DMS53 treated with DMSO at 0.1 percent for 48 hours (cell line): ENCODE results near the gene TIMP2.
A peak's percentile ranks its signal among the peaks of the same experiment; 100 is the strongest.
"Not testable (repeated sequence)": the region's sequence is repeated elsewhere in the genome, so short reads cannot be mapped to it uniquely, and the experiment has no call there.

Experiments
- DNase-seq: peaks from one replicate; lab custom pipeline; 2025; ENCODE audit not compliant: unreplicated experiment; lab: John Stamatoyannopoulos, UW

The TIMP2 gene

GRCh38 chr17:78925234-78925633 is at the start of gene TIMP2:
TSS of gene TIMP2 (minus strand) at chr17:78925387. CDS start at chr17:78925088, 299 bp downstream.
- peak; percentile 64 for DNase-seq

- DNase-seq: no peak
Observed at GRCh38 chr17:78973792-78974520, 48.8 kb upstream of the TIMP2 start.

- no peak for DNase-seq
Observed at GRCh38 chr17:78973196-78973595, 48.0 kb upstream of the TIMP2 start.

GRCh38 chr17:78972507-78973105 is 47.4 kb upstream of the TIMP2 start:
- no peak for DNase-seq

GRCh38 chr17:78971756-78972506 is 46.7 kb upstream of the TIMP2 start:
- no peak for DNase-seq

GRCh38 chr17:78970834-78971755 is 45.9 kb upstream of the TIMP2 start:
- peak; percentile 32 for DNase-seq

- no peak for DNase-seq
Observed at GRCh38 chr17:78969865-78970264, 44.7 kb upstream of the TIMP2 start.

GRCh38 chr17:78967782-78968362 is 42.7 kb upstream of the TIMP2 start:
- no peak for DNase-seq

- no peak for DNase-seq
Observed at GRCh38 chr17:78966910-78967600, 41.9 kb upstream of the TIMP2 start.

GRCh38 chr17:78966123-78966813 is 41.1 kb upstream of the TIMP2 start:
- no peak for DNase-seq

GRCh38 chr17:78965491-78965924 is 40.3 kb upstream of the TIMP2 start:
- no peak for DNase-seq

GRCh38 chr17:78963378-78963777 is 38.2 kb upstream of the TIMP2 start:
- DNase-seq: no peak

GRCh38 chr17:78962984-78963348 is 37.8 kb upstream of the TIMP2 start:
- not testable (repeated sequence) for DNase-seq

- DNase-seq: no peak
Observed at GRCh38 chr17:78962345-78962983, 37.3 kb upstream of the TIMP2 start.

- DNase-seq: no peak
Observed at GRCh38 chr17:78961571-78961970, 36.4 kb upstream of the TIMP2 start.

GRCh38 chr17:78960928-78961327 is 35.7 kb upstream of the TIMP2 start:
- DNase-seq: no peak

- no peak for DNase-seq
Observed at GRCh38 chr17:78959803-78960202, 34.6 kb upstream of the TIMP2 start.

GRCh38 chr17:78958641-78959127 is 33.5 kb upstream of the TIMP2 start:
- DNase-seq: no peak

- DNase-seq: no peak
Observed at GRCh38 chr17:78957128-78957527, 31.9 kb upstream of the TIMP2 start.
